CD8-positive, alpha-beta memory T cell (primary cell): ENCODE results near the gene SHLD1. TPM values are rescaled to one million over a fixed set of nuclear protein-coding genes. Genes with fewer than 3 reads are reported as not detected.
A peak's percentile ranks its signal among the peaks of the same experiment; 100 is the strongest.

Experiments used
- CTCF ChIA-PET: fragments of 350-600 bp; sonication (Branson Sonifier 250); formaldehyde crosslinking; loops from one replicate; lab custom pipeline; 2021; ENCODE audit warnings: antibody characterized with exemption; lab: Charles Lee
- POLR2A ChIA-PET: fragments of 350-600 bp; sonication (Branson Sonifier 250); formaldehyde crosslinking; loops from one replicate; lab custom pipeline; 2021; ENCODE audit warnings: antibody characterized with exemption; lab: Charles Lee
- DNase-seq, 5 donors: peaks; one replicate each; pipeline versions ENCODE4 v3.0.0 to v3.0.0-alpha.2; 2020 to 2022; ENCODE audit warnings: mixed read lengths in 1 of 5
- H3K27ac ChIP-seq: one replicate; pipeline ENCODE4 v1.7.0; 2013; ENCODE audit warnings: low read depth, mild to moderate bottlenecking, low read length, moderate library complexity
- H3K27me3 ChIP-seq: 2 replicates; pipeline ENCODE4 v1.7.0; 2013; ENCODE audit warnings: low read length, mild to moderate bottlenecking; ENCODE audit not compliant: insufficient read depth, poor library complexity, severe bottlenecking
- H3K36me3 ChIP-seq: 2 replicates; pipeline ENCODE4 v1.7.0; 2013; ENCODE audit warnings: mild to moderate bottlenecking, low read length, moderate library complexity; ENCODE audit not compliant: insufficient read depth
- H3K4me1 ChIP-seq: 2 replicates; pipeline ENCODE4 v1.7.0; 2013; ENCODE audit warnings: mild to moderate bottlenecking, low read length, moderate library complexity; ENCODE audit not compliant: insufficient read depth
- H3K4me3 ChIP-seq: 2 replicates; pipeline ENCODE4 v1.7.0; 2013; ENCODE audit warnings: mild to moderate bottlenecking, low read length
- H3K9me3 ChIP-seq: 2 replicates; pipeline ENCODE4 v1.7.0; 2013; ENCODE audit warnings: mild to moderate bottlenecking, low read length
- H3K27ac Mint-ChIP-seq, 8 donors: one replicate each; pipeline ENCODE4 v1.8.0; 2020 to 2021; ENCODE audit warnings: mixed read lengths in 8 of 8, mild to moderate bottlenecking in 6 of 8, inconsistent platforms in 3 of 8, moderate library complexity in 3 of 8
- H3K27me3 Mint-ChIP-seq, 2 donors: one replicate each; pipeline ENCODE4 v1.8.0; 2020 to 2021; ENCODE audit warnings: mixed read lengths in 2 of 2, mild to moderate bottlenecking in 1 of 2, moderate library complexity in 1 of 2
- H3K36me3 Mint-ChIP-seq, 3 donors: one replicate each; pipeline ENCODE4 v1.8.0; 2020 to 2021; ENCODE audit warnings: mixed read lengths in 3 of 3, inconsistent platforms in 1 of 3, mild to moderate bottlenecking in 1 of 3
- H3K4me1 Mint-ChIP-seq, 3 donors: one replicate each; pipeline ENCODE4 v1.8.0; 2020 to 2021; ENCODE audit warnings: mixed read lengths in 3 of 3, inconsistent platforms in 1 of 3, mild to moderate bottlenecking in 1 of 3
- H3K4me3 Mint-ChIP-seq, 7 donors: one replicate each; pipeline ENCODE4 v1.8.0; 2020 to 2021; ENCODE audit warnings: mixed read lengths in 7 of 7, mild to moderate bottlenecking in 6 of 7, moderate library complexity in 4 of 7, inconsistent platforms in 2 of 7
- H3K9me3 Mint-ChIP-seq, 5 donors: one replicate each; pipeline ENCODE4 v1.8.0; 2020 to 2022; ENCODE audit warnings: mixed read lengths in 5 of 5, mild to moderate bottlenecking in 3 of 5, moderate library complexity in 2 of 5, inconsistent platforms in 1 of 5
- polyA plus RNA-seq: library from polyadenylated mRNA; unstranded; fragments of 300-500 nt; fragmentation: Illumina TruSeq; gene quantifications from one replicate; pipeline ENCODE4 v1.2.3, GENCODE V29; 2021
- total RNA-seq, 2 experiments: library from RNA; stranded (reverse); gene quantifications; one replicate each; pipeline ENCODE4 v1.2.3, GENCODE V29; 2021

Gene SHLD1
- total and polyA plus RNA-seq, 3 experiments from 2014 or later: 7.7 to 18.8 (median 9.1) TPM

DNA sequence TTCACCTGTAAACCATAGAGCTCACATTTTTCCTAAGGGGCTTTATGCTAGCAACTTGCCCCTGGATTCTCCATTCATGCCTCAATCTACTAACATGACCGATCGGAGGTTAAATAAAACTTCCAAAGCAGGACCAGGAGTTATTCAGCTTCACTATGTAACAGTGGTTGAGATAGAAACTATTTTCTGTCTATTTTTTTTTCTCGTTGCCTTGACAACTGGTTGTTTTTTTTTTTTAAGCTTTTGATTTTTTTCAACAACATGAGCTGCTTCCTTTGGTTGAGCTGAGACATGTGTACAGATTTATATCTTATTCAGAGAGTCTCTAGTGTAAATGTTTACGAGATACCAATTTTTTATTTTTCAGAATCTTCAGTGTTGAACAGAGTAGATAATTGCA is 85.7 kb downstream of the SHLD1 start:
- H3K9me3 Mint-ChIP-seq: peaks cover 1 to 8% (median 3%) of the 10 kb centered on the region in 5 donors
- Histone ChIP-seq H3K4me3 (no peak overlapping the region), H3K27ac (peak overlapping the region; percentile 75), H3K9me3 (no peaks in the 10 kb centered on the region), H3K27me3 (no peaks in the 10 kb centered on the region), H3K36me3 (no peaks in the 10 kb centered on the region), H3K4me1 (peaks cover 25% of the 10 kb centered on the region)
- ChIA-PET CTCF (interaction anchor here (1.4 to 2.0 kb wide), 2 partner anchors 48 to 307 kb away, joined by 4 to 6 read pairs; no protein-coding TSS in a partner anchor), POLR2A (interaction anchor here (0.7 to 1.1 kb wide), 2 partner anchors 8 to 31 kb away, joined by 4 to 5 read pairs; no protein-coding TSS in a partner anchor)
- DNase-seq: peak in 2 of 5 donors; percentile 63 to 66
- H3K36me3 Mint-ChIP-seq: peaks cover 12 to 21% (median 14%) of the 10 kb centered on the region in 3 donors
- H3K27ac Mint-ChIP-seq: peak overlapping the region; percentile 89 to 99 (median 98)
- H3K27me3 Mint-ChIP-seq: peaks cover 0 to 1% of the 10 kb centered on the region in 2 donors
- H3K4me3 Mint-ChIP-seq: peak overlapping the region; percentile 33 to 87 (median 70)
- H3K4me1 Mint-ChIP-seq: peaks cover 31 to 61% (median 46%) of the 10 kb centered on the region in 3 donors

DNA sequence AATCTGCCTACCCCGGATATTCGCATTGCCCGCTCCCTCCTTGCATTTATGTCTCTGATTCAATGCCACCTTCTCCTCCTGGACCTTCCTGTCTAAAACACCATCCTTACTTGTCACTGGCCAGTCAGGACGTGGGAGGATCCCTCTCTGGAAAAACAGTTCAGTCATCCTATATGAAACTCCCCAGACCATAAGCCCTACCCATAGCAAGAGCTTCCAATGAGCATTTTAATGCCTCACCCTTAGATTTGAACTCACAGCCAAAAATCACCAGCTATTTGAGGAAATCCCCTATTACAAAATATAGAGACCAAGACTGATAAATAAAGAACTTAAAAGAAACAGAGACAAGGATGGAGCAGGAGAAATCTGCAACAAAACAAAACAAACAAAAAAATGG is 86.4 kb downstream of the SHLD1 start:
- Mint-ChIP-seq H3K27me3 (peaks cover 0 to 1% of the 10 kb centered on the region in 2 donors), H3K9me3 (peaks cover 1 to 8% (median 3%) of the 10 kb centered on the region in 5 donors), H3K36me3 (peaks cover 11 to 16% (median 12%) of the 10 kb centered on the region in 3 donors), H3K27ac (peak overlapping the region; percentile 89 to 99 (median 98)), H3K4me3 (peak overlapping the region; percentile 21 to 87 (median 68)), H3K4me1 (peaks cover 30 to 59% (median 46%) of the 10 kb centered on the region in 3 donors)
- Histone ChIP-seq H3K4me3 (no peak overlapping the region), H3K36me3 (no peaks in the 10 kb centered on the region), H3K27ac (no peak overlapping the region), H3K9me3 (no peaks in the 10 kb centered on the region), H3K4me1 (peaks cover 25% of the 10 kb centered on the region), H3K27me3 (no peaks in the 10 kb centered on the region)
- ChIA-PET POLR2A (interaction anchor here (1.1 kb wide), 1 partner anchor 8 kb away, joined by 4 read pairs; no protein-coding TSS in a partner anchor), CTCF (interaction anchor here (2.0 kb wide), 1 partner anchor 48 kb away, joined by 4 read pairs; no protein-coding TSS in a partner anchor)
- DNase-seq: no peak

DNA sequence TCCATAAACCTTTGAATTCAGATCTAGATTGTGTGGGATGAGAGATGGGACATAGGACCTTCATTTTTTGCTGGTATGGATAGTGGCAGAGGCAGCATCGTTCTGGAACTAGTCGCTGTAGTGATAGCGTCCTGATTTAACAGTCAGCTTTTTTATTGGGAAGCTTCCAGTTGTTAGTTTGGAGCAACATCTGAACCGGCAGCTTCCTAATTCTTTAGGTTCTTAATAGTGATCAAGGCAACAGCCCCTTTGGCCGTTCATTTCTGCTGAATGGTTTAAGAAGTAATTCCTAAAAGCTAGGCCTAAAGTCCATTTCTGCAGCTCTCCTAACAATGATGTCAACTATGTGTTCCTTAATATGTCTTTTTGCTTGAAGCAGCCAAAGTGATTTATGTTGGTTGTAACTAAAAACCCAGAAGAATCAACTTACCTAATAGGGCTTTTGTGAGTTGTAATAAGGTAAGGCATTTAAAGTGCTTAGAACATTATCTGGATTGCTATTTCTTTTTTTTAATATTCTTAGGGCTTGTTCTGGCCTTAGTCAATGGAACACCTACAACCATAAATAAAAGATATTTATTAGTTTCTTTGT is 90.3 kb downstream of the SHLD1 start:
- ChIA-PET CTCF (interaction anchor here (1.0 kb wide), 1 partner anchor 311 kb away, joined by 3 read pairs; no protein-coding TSS in a partner anchor), POLR2A (no interaction called here)
- Histone ChIP-seq H3K4me3 (no peak overlapping the region), H3K27me3 (no peaks in the 10 kb centered on the region), H3K4me1 (peaks cover 35% of the 10 kb centered on the region), H3K27ac (no peak overlapping the region), H3K9me3 (no peaks in the 10 kb centered on the region), H3K36me3 (no peaks in the 10 kb centered on the region)
- peaks cover 0 to 8% (median 4%) of the 10 kb centered on the region in 3 donors for H3K36me3 Mint-ChIP-seq
- H3K4me3 Mint-ChIP-seq: no peak overlapping the region
- H3K27ac Mint-ChIP-seq: no peak overlapping the region
- peaks cover 44 to 75% (median 66%) of the 10 kb centered on the region in 3 donors for H3K4me1 Mint-ChIP-seq
- peaks cover 0 to 1% of the 10 kb centered on the region in 2 donors for H3K27me3 Mint-ChIP-seq
- peaks cover 0 to 2% (median 0%) of the 10 kb centered on the region in 5 donors for H3K9me3 Mint-ChIP-seq
- no peak for DNase-seq

- Histone ChIP-seq H3K27ac (no peak overlapping the region), H3K9me3 (no peaks in the 10 kb centered on the region), H3K36me3 (no peaks in the 10 kb centered on the region), H3K4me1 (peaks cover 29% of the 10 kb centered on the region), H3K27me3 (no peaks in the 10 kb centered on the region), H3K4me3 (no peak overlapping the region)
- no peaks in the 10 kb centered on the region for H3K27me3 Mint-ChIP-seq
- H3K4me3 Mint-ChIP-seq: no peak overlapping the region
- peaks cover 0 to 12% (median 10%) of the 10 kb centered on the region in 3 donors for H3K36me3 Mint-ChIP-seq
- ChIA-PET POLR2A (no interaction called here), CTCF (no interaction called here)
- H3K4me1 Mint-ChIP-seq: peaks cover 41 to 73% (median 66%) of the 10 kb centered on the region in 3 donors
- no peak for DNase-seq
- H3K9me3 Mint-ChIP-seq: no peaks in the 10 kb centered on the region
- H3K27ac Mint-ChIP-seq: peak overlapping the region in 1 of 8 donors; percentile 29
These were observed 91.3 kb downstream of the SHLD1 start for GRCh38 chr20:5841522-5841921.

DNA sequence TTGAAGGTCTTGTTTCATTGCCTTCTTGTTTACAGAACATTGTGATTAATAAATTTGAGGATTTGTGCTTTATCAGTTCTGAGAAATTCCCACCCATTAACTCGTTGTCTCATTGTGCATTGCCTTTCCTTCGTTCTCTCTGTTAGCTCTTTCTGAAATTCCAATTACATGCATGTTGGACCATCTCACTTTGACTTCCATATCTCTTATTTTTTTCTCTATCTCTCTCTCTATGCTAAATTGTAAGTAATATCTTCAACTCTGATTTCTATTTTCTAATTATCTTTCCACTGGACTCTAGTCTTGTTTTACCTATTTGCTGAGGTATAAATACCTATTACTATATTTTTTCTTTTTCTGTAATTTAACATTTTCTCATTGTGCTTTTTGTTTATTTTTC is 92.3 kb downstream of the SHLD1 start:
- Histone ChIP-seq H3K9me3 (no peaks in the 10 kb centered on the region), H3K4me3 (no peak overlapping the region), H3K4me1 (peaks cover 24% of the 10 kb centered on the region), H3K27ac (no peak overlapping the region), H3K36me3 (no peaks in the 10 kb centered on the region), H3K27me3 (no peaks in the 10 kb centered on the region)
- Mint-ChIP-seq H3K36me3 (peaks cover 0 to 13% (median 8%) of the 10 kb centered on the region in 3 donors), H3K4me3 (peak overlapping the region in 2 of 7 donors; percentile 16 to 39), H3K27me3 (no peaks in the 10 kb centered on the region), H3K9me3 (no peaks in the 10 kb centered on the region), H3K27ac (peak overlapping the region in 5 of 8 donors; percentile 78 to 97 (median 86)), H3K4me1 (peaks cover 37 to 73% (median 64%) of the 10 kb centered on the region in 3 donors)
- CTCF ChIA-PET: interaction anchor here (0.9 kb wide), 2 partner anchors 19 to 285 kb away, joined by 3 read pairs; no protein-coding TSS in a partner anchor
- POLR2A ChIA-PET: no interaction called here
- DNase-seq: no peak

- no peak overlapping the region for H3K4me3 ChIP-seq
- H3K4me1 Mint-ChIP-seq: peaks cover 39 to 73% (median 64%) of the 10 kb centered on the region in 3 donors
- ChIA-PET CTCF (interaction anchor here (0.7 to 0.9 kb wide), 3 partner anchors 19 to 286 kb away, joined by 3 read pairs; no protein-coding TSS in a partner anchor), POLR2A (interaction anchor here (0.7 kb wide), 1 partner anchor 11 kb away, joined by 5 read pairs; no protein-coding TSS in a partner anchor)
- peaks cover 0 to 13% (median 8%) of the 10 kb centered on the region in 3 donors for H3K36me3 Mint-ChIP-seq
- no peak overlapping the region for H3K27ac ChIP-seq
- no peaks in the 10 kb centered on the region for H3K27me3 ChIP-seq
- H3K4me1 ChIP-seq: peaks cover 24% of the 10 kb centered on the region
- H3K27me3 Mint-ChIP-seq: no peaks in the 10 kb centered on the region
- H3K27ac Mint-ChIP-seq: peak overlapping the region; percentile 62 to 97 (median 88)
- H3K9me3 Mint-ChIP-seq: no peaks in the 10 kb centered on the region
- no peaks in the 10 kb centered on the region for H3K36me3 ChIP-seq
- DNase-seq: peak in 1 of 5 donors; percentile 45
- no peaks in the 10 kb centered on the region for H3K9me3 ChIP-seq
- H3K4me3 Mint-ChIP-seq: peak overlapping the region; percentile 16 to 45 (median 36)
These were observed 92.9 kb downstream of the SHLD1 start for GRCh38 chr20:5843054-5843592.

DNA sequence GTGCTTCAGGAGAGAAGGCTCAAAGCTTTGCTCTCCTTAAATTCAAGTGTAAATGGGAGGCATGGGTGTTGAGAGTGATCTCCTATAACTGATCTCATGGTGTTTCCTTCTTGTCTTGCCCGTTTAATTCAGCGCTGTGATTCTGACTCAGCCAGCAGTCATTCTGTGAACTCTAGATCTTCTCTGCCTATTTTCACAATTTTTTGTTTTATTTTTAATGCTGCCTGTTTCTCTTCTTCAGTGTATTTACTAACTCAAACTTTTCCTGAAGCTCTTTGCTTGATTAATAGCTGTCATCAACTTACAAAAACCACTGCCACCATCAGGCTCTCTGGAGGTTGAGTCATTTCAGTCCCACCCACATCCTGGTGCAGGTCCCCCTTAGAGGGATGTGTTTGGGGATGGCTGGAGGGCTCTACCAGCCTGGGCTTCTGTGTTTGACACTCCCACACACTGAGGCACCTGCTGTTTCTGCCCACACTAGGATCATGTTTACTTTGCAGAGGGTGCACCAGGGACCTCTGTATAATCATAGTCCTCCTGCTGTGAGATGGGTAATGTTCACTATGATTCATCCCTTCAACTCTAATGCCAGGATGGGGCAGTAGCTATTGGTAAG is 94.0 kb downstream of the SHLD1 start:
- Histone ChIP-seq H3K27me3 (no peaks in the 10 kb centered on the region), H3K27ac (no peak overlapping the region), H3K4me3 (no peak overlapping the region), H3K4me1 (peaks cover 24% of the 10 kb centered on the region), H3K36me3 (no peaks in the 10 kb centered on the region), H3K9me3 (no peaks in the 10 kb centered on the region)
- Mint-ChIP-seq H3K4me3 (peak overlapping the region; percentile 33 to 64 (median 51)), H3K36me3 (peaks cover 0 to 13% (median 8%) of the 10 kb centered on the region in 3 donors), H3K4me1 (peaks cover 46 to 78% (median 71%) of the 10 kb centered on the region in 3 donors), H3K27me3 (no peaks in the 10 kb centered on the region), H3K27ac (peak overlapping the region; percentile 29 to 97 (median 86)), H3K9me3 (no peaks in the 10 kb centered on the region)
- ChIA-PET POLR2A (interaction anchor here (1.2 kb wide), 1 partner anchor 8 kb away, joined by 4 read pairs; no protein-coding TSS in a partner anchor), CTCF (interaction anchor here (0.7 kb wide), 1 partner anchor 38 kb away, joined by 3 read pairs; no protein-coding TSS in a partner anchor)
- DNase-seq: peak in 4 of 5 donors; percentile 4 to 73 (median 8)
